ENCODE data around the gene FGF23.
"Not testable (repeated sequence)": the region's sequence is repeated elsewhere in the genome, so short reads cannot be mapped to it uniquely, and the experiment has no call there.

FGF23 gene

DNA sequence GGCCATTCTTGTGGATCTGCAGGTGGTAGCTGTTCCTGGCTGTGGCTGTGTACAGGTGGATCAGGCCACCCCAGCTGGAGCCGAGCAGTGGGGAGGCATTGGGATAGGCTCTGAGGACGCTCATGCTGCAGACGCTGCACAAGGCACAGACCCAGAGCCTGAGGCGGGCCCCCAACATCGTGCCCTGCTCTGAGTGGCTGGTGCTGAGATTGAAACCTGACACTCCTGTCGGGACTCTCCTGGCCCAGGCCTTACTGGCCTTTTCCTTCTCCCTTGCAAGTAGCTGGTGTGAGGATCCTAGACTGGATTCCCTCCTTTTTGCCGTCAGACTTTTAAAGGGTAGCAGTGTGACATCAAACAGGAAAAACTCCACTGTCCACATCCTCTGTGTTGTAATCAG is at the start of gene FGF23:
FGF23 (minus strand) TSS at position 308 of the 400 bp plus-strand sequence; CDS start at position 178, 130 bp downstream.
- no peak for DNase-seq

DNA sequence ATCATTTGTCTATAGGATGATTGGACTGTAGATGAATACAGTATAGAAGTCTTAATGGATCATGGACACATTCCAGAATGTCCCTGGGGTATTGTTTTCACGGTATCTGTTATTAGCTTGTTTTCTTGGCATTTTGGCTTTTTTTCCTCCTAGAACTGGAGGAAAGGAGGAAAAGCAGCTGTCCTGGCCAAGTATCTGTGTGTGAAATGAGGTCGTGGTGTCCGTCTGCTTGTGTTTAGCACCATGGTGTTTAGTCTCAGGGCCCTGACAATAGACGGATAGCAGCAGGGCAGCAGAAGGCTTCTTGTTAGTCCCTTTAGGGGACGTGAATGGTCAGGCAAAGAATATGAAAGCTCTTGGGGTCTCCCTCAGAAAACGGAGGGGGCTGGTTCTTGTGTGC is 44.9 kb upstream of the FGF23 start:
- DNase-seq: no peak

GRCh38 chr12:4423528-4424195 is 44.1 kb upstream of the FGF23 start:
- no peak for DNase-seq

GRCh38 chr12:4422985-4423384 is 43.5 kb upstream of the FGF23 start:
- no peak for DNase-seq

DNA sequence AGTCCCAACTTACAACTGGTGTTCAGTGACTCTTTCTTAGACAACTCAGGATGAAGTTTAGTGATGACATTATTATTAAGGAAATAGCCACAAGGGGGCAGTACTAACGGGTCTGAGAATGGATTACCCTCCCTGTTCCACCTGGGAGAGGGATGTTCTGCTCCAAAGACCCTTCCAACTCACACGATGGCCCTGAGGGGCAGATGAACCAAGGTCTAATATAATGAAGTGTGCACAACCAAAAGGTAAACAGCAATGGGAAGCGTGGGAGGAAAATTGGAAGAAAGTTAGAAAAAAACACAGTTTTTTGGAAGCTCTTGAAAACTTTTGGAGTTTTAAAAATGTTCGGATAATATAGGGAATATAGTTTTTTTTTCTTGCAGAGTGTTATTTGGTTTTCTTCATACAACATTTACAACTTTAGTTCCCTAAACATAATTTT is 42.1 kb upstream of the FGF23 start:
- peak; percentile 34 for DNase-seq

GRCh38 chr12:4420138-4420670 is 40.7 kb upstream of the FGF23 start:
- no peak for DNase-seq

DNA sequence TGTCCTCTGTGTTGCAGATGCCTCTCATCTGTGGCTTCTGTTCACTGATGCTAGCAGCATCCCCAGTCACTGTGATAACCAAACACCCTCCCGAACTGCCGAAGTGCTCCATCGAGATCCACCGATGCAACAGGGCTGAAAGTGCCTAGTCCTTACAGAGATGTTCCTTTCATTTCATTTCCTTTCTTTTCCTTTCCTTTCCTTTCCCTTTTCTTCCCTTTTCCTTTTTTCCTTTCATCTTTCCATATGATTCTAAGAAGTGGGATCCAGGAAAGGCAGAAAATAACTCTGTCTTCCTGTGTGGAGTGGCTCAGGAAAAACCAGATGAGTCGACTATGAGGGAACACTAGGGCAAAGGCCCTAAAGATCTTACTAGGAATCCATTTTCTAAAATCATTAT is 39.4 kb upstream of the FGF23 start:
- no peak for DNase-seq

GRCh38 chr12:4417936-4418335 is 38.4 kb upstream of the FGF23 start:
- DNase-seq: no peak

DNA sequence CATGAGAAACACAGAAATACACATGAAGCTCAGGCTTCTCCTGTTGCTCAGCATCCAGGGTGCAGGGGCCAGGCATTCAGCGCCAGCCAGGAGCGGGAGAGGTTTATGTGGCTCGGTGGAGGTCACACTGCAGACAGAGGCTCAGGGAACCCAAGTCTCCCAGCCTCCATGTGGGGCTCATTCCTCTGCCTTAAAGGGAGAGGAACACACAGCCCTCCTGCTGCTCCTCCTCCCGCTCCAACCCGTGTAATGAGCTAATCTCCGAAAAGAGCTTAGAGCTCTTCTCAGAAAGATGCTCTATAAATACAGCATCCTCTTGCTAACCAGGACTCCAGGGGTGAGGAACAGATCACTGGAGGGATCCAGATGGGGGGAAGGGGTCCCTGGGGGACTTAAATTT is 37.9 kb upstream of the FGF23 start:
- DNase-seq: no peak

DNA sequence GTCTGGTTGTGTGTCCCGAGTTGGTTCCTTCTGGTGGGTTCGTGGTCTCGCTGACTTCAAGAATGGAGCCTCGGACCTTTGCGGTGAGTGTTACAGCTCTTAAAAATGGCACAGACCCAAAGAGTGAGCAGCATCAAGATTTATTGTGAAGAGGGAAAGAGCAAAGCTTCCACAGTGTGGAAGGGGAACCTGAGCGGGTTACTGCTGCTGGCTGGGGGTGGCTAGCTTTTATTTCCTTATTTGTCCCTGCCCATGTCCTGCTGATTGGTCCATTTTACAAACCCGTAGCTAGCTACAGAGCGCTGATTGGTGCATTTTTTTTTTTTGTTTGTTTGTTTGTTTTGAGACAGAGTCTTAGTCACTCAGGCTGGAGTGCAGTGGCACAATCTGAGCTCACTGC is 36.8 kb upstream of the FGF23 start:
- DNase-seq: no peak

DNA sequence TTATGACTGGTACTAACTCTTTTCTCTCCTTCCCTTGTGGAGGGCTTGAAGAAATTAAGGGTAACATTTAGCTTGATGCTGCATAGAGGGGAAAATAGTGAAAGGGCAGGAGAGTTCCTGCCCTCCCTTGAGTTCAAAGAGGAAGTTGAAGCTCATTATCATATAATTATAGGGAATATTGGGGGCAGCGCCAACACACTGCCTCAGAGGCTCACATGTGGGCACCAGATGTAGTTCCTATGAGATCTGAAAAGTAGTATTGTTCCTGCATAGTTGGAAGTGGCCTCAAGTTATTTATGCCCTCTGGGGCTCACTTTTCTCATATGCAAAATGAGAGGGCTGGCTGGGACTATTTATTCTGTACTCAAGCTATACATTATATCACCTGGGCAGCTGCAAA is 33.0 kb upstream of the FGF23 start:
- DNase-seq: no peak

GRCh38 chr12:4412056-4412455 is 32.5 kb upstream of the FGF23 start:
- DNase-seq: no peak

DNA sequence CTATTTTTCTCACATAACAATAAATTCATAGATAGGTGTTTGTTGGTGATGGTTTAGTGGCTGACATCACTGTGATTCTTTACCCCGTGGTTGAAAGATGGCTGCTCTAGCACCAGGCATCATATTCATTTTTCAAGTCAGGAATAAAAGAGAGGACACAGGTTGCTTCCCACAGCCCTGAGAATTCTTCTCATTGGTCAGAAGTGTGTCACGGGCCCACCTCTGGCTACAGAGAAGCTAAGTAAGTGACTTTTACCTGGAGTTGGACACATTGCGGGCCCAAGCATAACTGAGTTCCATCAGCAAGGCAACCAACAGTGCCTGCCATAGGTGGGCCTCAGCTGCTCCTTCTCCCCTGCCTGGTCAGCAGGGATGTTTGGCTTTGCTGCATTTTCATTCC is 27.6 kb upstream of the FGF23 start:
- no peak for DNase-seq

DNA sequence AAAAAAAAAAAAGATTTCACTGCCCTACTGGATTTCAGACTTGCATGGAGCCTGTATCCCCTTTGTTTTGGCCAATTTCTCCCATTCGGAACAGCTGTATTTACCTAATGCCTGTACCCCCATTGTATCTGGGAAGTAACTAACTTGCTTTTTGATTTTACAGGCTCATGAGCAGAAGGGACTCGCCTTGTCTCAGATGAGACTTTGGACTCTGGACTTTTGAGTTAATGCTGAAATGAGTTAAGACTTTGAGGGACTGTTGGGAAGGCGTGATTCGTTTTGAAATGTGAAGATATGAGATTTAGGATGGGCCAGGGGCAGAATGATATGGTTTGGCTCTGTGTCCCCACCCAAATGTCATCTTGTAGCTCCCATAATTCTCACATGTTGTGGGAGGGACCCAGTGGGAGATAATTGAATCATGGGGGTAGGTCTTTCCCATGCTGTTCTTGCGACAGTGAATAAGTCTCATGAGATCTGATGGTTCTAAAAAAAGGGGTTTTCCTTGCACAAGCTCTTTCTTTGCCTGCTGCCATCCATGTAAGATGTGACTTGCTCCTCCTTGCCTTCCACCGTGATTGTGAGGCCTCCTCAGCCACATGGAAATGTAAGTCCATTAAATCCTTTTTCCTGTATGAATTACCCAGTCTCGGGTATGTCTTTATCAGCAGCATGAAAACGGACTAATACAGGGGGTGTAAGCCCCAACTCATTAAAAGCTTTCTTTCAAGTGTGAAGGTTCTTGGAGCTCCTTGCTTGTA is 25.5 kb upstream of the FGF23 start:
- DNase-seq: not testable (repeated sequence)

DNA sequence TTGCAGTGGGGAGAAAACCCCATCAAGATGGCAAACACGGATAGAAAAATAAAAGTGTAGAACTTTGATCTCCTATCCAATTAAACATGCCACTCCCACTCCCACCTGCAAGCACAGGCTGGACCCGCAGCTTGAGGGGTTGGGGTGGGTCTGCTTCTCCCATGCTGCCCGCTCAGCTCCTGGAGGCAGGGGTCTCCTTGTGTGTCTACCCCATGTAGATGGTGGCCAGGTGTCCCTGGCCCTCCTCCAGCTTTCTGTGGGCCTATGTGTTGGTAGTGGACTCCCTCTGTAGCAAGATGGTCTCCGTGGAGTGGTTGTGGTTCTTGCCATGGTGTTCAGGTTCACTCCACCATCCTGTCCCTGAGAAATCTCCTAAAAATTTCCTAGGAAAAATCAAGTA is 23.5 kb upstream of the FGF23 start:
- no peak for DNase-seq

DNA sequence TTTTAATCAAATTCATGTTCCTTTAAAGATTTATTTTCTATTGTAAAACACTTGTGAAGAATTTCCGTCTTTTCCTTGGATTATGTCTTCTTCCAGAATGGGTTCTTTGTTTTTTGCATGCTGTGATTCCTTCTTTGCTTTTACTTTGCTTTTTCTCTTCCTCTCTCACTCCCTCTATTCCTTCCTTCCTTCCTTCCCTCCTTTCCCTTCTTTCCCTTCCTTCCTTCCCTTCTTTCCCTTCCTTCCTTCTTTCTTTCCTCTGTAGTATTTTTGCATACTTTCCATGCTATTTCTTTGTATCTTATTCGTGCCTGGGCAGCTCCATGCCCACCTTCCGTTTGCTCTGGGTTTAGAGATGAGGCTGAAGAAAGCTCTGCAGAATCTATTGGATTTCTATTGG is 21.6 kb upstream of the FGF23 start:
- no peak for DNase-seq

GRCh38 chr12:4395818-4396217 is 16.3 kb upstream of the FGF23 start:
- no peak for DNase-seq

DNA sequence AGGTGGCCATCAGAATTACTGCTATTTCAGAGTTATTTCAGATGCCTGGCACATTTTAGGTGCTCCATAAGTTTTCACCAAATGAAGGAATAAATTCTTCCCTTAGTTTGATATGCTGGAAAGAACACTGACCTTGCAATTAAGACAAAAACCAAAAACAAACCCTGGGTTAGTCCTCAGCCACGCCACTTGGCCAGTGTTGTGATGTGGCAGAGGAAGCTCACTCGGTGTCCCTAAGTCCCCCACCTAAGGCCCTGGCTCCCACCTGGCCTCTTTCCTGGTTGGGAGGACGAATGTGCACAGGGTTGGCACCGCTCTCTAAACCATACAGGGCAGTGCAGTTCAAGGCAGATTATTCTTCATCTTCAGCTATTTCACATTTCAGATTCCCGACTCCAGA is 13.7 kb upstream of the FGF23 start:
- no peak for DNase-seq

DNA sequence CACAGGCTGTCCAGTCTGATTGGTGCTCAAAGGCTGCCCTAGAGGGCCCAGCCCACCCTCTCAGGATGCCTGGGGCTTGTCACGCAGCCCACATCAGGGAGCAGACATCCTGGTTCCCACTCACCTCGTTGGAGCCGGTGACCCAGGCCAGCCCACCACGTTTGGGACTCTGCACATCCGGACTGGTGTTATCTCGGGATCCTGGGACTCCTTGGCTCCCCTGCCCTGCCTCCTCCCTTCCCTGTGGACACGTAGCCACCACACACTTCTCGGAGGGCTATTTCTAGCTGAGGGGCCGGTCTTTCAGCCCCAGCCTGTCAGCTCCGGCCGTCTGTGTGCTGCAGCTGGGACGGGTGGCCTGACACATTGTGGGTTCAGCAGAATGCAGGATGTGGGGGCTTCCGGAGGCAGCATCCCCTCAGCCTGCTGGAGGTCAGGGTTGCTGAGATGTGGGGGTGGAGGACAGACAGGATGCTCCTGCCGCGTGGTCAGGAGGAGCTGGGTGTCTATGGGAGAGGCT is 12.8 kb upstream of the FGF23 start:
- no peak for DNase-seq

GRCh38 chr12:4388662-4389061 is 9.2 kb upstream of the FGF23 start:
- no peak for DNase-seq

- no peak for DNase-seq
Measured at GRCh38 chr12:4388032-4388431, 8.5 kb upstream of the FGF23 start.

DNA sequence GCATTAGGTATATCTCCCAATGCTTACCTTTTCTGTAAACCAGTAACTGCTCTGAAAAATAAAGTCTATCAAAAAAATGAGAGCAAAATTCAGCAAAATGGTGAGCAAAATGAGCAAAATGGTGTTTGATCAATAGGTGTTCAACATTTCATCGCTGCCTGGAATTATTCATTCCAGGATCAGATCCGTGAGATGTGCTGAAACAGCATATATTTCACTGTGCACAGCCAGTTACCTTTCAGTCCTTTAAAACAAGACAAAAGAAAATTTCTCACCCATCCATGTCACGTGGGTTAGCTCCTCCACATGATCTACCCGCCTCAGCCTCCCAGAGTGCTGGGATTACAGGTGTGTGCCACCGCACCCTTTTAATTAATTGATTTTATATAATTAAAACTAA is 8.1 kb upstream of the FGF23 start:
- no peak for DNase-seq

- DNase-seq: no peak
Measured at GRCh38 chr12:4386801-4387200, 7.3 kb upstream of the FGF23 start.

- DNase-seq: no peak
Measured at GRCh38 chr12:4383304-4383865, 3.9 kb upstream of the FGF23 start.
